ENCODE results near the gene VWC2L.

- no peak for TF ChIP-seq POLR2AphosphoS5 (IDR thresholded peaks at IDR 0.05; ENCODE audit: low read depth, low read length)
- TF ChIP-seq POLR2A (IDR thresholded peaks at IDR 0.05; ENCODE audit: low read depth, low read length): no peak
- no peak for TF ChIP-seq TAF1 (IDR thresholded peaks at IDR 0.05; ENCODE audit: borderline replicate concordance, low read depth, low read length)
Observed at GRCh38 chr2:214514704-214515103, 103.8 kb downstream of the VWC2L start.

Measured in GM12892 (cell line).